HUDEP-2 (cell line): ENCODE data around the gene CHST15.
"Not testable (repeated sequence)": the region's sequence is repeated elsewhere in the genome, so short reads cannot be mapped to it uniquely, and the experiment has no call there.

Experiments used
- DNase-seq, 76 experiments: peaks; one replicate each; lab custom pipeline; 2025; ENCODE audit not compliant: unreplicated experiment in 76 of 76; lab: John Stamatoyannopoulos, UW

Gene CHST15

DNA sequence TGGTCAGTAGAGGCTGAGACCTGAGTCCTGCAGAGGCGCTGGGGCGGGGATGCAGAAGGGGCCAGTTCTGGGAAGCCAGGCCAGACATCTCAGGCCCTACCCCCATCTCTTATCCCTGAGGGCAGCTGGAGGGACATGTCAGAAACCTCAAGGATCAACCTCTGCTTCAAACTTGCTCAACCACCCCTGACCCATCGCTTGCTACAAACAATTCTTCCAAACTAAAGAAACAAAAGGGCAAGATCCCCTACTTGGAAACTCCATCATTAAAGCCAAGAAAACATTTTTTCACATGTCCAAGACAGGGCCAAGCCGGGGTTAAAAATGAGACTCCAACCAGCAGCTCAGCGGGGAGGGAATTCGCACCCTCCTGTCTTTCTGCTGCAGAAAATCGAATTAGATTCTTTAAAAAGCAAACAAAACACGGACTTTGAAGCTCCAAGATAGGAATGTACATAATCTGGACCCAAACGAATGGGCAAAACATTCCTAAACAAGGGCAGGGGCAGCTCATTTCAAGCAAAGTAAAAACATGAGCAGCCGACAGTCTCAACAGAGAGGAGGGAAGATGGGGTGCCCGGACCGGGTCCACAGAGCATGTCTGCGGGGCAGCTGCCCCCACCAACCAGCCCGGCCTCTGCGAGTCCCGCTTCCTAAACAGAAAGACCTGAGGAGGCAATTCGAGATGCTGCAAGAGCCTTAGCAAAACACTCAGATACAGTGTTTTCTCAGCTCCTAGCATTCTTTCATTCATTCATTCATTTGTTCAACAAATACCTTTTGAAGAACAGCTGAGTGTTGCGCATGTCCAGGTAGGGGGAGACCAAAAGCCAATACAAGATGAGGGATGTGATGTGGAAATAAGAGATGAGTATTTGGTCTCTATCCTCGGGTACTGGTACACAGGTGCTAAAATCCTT lies 44.8 kb downstream of the CHST15 start:
- DNase-seq, result no peak

DNA sequence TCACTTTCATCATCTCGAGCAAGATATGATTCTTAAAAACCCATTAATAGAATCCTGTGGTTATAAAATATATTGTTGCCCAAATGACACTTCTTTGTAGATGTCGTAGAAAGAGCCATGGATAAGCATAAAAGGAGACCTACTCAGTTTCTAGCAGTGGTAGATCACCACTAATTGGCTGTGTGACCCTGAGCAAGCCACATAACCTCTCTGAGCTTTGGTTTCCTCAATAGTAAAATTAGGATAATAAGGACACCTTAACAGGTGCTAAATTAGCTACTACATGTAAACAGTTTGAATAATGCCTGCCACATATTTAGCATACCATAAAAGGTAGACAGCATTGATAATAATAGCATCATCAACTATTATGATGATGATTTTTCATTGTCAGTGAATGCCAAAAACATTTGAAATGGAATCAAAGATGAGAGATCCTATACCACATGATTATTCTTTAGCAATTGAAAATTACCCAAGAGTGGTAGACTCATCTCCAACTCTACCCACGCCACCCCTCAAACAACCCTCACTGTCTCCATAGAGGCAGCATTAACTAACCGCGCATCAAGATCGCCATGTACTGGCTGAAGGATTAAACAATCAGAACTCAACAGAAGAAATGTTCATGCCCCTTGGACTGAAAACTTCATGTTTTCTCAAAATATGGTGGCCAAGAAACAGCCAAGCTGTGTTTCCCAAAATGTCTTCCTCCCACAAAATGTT lies 45.8 kb downstream of the CHST15 start:
- DNase-seq, result no peak

DNA sequence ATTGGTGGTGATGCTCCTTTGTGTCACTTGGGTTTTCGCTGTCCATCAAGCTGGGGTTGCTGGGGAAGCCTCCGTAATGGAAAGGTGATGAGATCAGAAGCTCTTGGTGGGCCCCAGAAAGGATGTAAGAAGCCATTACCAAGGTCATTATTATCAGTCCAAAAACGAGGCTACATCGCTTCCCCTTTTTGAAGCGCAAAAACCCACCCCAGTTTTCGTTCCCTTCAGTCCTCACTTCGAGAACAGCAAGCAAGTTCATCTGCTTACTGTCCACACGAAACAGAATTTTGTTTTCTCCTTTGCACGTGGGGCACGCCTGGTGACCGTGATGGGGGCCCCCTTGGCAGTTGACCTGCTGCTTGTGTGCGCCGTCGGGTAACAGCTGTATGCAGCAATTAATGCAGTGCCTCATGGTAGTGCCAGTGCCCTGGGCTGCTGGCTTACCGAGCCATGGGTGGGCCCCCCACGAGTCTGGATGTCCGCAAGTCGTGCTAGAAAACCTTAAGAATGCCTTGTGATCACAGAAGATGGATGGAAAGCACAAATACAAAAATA lies 47.5 kb downstream of the CHST15 start:
- DNase-seq, result no peak

GRCh38 chr10:124045276-124045675 lies 48.1 kb downstream of the CHST15 start:
- DNase-seq, result no peak

DNA sequence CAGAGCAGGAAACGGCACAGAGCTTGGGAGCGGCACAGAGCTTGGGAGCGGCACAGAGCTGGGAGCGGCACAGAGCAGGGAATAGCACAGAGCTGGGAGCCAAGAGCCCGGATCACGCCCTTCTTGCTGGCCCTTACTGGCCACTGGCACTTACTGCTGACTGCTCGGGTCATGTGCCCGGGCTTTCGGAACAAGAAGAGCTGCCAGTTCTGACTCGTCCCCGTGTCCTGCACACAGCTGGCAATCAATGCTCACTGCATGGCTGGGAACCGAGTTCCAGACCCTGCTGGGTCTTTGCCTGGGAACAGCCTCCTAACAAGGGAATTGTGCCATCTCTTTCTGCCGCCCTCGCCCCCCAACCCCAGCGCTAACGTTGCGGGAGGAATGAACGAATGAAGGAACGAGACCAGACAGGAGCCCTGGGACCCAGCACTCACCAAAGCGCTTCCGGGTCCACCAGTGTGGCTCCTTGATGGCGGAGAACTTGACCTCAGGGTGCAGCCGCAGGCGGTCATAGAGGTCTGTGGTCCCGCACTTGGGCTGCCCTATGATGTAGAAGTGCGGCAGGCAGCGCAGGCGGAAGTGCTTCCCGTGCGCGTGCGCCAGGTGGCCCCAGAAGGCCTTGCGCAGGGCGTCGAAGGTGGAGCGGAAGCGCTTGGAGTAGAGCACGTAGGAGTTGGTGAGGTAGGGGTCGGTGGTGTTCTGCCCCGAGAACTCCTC lies 49.1 kb downstream of the CHST15 start:
- DNase-seq, result no peak

GRCh38 chr10:124043310-124044142 lies 49.9 kb downstream of the CHST15 start:
- no peak for DNase-seq

GRCh38 chr10:124042656-124043309 lies 50.6 kb downstream of the CHST15 start:
- DNase-seq, result no peak

GRCh38 chr10:124041675-124042445 lies 51.5 kb downstream of the CHST15 start:
- no peak for DNase-seq

- DNase-seq, result no peak
Measured at GRCh38 chr10:124040451-124041188, 52.8 kb downstream of the CHST15 start.

DNA sequence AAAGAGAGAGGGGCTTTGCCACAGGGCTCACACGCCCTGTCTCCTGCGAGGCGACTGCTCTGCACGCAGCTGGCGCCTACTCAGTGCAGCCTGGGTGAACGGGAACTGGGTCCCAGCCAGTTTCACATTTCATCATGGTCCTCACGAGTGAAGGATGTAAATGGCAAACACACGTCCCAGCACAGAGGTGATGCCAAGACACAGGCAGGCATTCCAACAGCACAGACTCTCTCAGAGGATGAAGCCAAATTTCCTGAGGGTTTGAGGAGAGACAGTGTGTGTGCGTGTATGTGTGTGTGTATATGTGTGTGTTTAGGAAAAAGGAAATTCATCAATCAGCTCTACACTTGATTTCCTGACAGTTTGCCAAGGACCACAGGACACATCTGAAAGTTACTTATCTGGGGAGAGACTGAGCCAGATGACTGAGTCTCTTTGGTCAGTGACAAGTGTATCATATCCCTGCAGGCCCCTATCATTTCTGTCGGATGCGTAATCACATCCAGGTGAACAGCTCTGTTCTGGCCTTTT lies 53.9 kb downstream of the CHST15 start:
- DNase-seq, result no peak

DNA sequence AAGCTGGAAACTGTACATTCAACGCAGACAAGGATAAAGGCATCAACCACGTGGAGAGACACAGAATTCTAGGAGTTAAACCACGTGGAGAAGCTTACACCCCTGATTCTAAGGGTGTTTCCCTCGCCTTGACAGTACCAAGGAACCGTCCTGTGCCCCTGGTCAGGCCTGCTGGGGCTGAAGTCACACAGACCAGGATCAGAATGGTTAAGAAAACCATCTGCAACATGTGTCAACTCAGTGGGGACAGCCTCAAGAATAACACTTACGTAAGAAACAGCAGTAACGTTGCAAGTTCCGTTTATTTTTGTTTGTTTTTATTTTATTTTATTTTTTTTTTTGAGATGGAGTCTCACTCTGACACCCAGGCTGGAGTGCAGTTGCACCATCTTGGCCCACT lies 55.6 kb downstream of the CHST15 start:
- DNase-seq, result no peak

- DNase-seq, result no peak
Measured at GRCh38 chr10:124037286-124037685, 56.1 kb downstream of the CHST15 start.

- DNase-seq, result no peak
Measured at GRCh38 chr10:124036746-124037145, 56.7 kb downstream of the CHST15 start.

GRCh38 chr10:124035928-124036558 lies 57.4 kb downstream of the CHST15 start:
- peak in 18 of 76 experiments; percentile 4 to 55 (median 10) for DNase-seq

DNA sequence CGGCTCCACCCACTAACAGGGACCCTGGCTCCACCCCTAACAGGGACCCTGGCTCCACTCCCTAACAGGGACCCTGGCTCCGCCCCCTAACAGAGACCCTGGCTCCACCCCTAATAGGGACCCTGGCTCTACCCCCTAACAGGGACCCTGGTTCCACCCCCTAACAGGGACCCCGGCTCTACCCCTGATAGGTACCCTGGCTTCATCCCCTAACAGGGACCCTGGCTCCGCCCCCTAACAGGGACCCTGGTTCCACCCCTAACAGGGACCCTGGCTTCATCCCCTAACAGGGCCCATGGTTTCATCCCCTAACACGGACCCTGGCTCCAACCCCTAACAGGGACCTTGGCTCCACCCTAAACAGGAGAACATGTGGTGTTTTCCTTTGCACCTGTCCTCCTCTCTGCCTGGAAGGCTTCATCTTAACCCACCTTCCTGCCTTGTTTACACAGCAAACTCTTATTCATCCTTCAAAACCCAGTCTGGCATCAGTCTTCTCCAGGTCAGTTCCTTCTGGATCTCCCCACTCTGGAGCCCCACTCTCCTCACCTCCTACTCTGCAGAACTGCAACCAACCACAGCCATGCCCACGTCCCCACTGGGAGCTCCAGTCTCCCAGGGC lies 58.0 kb downstream of the CHST15 start:
- no peak for DNase-seq

DNA sequence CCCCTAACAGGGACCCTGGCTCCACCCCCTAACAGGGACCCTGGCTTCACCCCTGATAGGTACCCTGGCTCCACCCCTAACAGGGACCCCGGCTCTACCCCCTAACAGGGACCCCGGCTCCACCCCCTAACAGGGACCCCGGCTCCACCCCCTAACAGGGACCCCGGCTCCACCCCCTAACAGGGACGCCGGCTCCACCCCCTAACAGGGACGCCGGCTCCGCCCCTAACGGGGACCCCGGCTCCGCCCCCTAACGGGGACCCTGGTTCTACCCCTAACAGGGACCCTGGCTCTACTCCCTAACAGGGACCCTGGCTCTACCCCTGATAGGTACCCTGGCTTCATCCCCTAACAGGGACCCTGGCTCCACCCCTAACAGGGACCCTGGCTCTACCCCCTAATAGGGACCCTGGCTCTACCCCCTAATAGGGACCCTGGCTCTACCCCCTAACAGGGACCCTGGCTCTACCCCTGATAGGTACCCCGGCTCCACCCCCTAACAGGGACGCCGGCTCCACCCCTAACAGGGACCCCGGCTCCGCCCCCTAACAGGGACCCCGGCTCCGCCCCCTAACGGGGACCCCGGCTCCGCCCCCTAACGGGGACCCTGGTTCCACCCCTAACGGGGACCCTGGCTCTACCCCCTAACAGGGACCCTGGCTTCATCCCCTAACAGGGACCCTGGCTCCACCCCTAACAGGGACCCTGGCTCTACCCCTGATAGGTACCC lies 58.7 kb downstream of the CHST15 start:
- not testable (repeated sequence) for DNase-seq
